ENCODE results near the gene HNRNPUL2. TPM values are rescaled to one million over a fixed set of nuclear protein-coding genes. Genes with fewer than 3 reads are reported as not detected.

HNRNPUL2 gene
- total and polyA plus RNA-seq, 9 of the 15 experiments (the other 6 are each of a cell fraction or from before 2014, with no cell fraction given), result 0.89 to 44.3 (median 15.2) TPM

- peak within 1 kb of the TSS in 1 of 2 experiments; percentile 72; a peak in 1 of 4 replicates for H3K9ac ChIP-seq (ENCODE audit: insufficient read depth in 1 of 2, low read depth in 2 of 2, low read length in 2 of 2)
- peak; percentile 69 for ATAC-seq
- no peak for TF ChIP-seq ATF1 (CRISPR knock-in tag; IDR thresholded peaks at IDR 0.05)
- no peak for TF ChIP-seq ATF1 (tag; IDR thresholded peaks at IDR 0.05)
- TF ChIP-seq, protein P1, sequence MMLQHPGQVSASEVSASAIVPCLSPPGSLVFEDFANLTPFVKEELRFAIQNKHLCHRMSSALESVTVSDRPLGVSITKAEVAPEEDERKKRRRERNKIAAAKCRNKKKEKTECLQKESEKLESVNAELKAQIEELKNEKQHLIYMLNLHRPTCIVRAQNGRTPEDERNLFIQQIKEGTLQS (IDR thresholded peaks at IDR 0.05), result peak; percentile 41
- TF ChIP-seq, protein P1 (CRISPR knock-in tag; conservative IDR thresholded peaks at IDR 0.05), result no peak
- TF ChIP-seq SUPT5H (IDR thresholded peaks at IDR 0.05), result 0 out of 2 replicates have a peak, but pooled peaks have one; percentile 17
- TF ChIP-seq, protein P2, sequence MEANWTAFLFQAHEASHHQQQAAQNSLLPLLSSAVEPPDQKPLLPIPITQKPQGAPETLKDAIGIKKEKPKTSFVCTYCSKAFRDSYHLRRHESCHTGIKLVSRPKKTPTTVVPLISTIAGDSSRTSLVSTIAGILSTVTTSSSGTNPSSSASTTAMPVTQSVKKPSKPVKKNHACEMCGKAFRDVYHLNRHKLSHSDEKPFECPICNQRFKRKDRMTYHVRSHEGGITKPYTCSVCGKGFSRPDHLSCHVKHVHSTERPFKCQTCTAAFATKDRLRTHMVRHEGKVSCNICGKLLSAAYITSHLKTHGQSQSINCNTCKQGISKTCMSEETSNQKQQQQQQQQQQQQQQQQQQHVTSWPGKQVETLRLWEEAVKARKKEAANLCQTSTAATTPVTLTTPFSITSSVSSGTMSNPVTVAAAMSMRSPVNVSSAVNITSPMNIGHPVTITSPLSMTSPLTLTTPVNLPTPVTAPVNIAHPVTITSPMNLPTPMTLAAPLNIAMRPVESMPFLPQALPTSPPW (CRISPR knock-in tag; IDR thresholded peaks at IDR 0.05), result peak; percentile 25; the same call in 1 of the 2 replicates
- peak; percentile 52 for TF ChIP-seq POLR2A (conservative IDR thresholded peaks at IDR 0.05)
- peak; percentile 22; the same call in 1 of the 2 replicates for TF ChIP-seq MYNN (IDR thresholded peaks at IDR 0.05)
- no peak for TF ChIP-seq MYNN (CRISPR knock-in tag; IDR thresholded peaks at IDR 0.05)
- peak; percentile 59 for TF ChIP-seq ZFP36 (IDR thresholded peaks at IDR 0.05; ENCODE audit: low read depth, low read length, partially characterized antibody)
- no peak for TF ChIP-seq GTF2F1 (IDR thresholded peaks at IDR 0.05; ENCODE audit: low read depth, low read length)
- TF ChIP-seq NFIC (IDR thresholded peaks at IDR 0.05), result 0 out of 2 replicates have a peak, but pooled peaks have one; percentile 16
- no peak within 1 kb of the TSS for H3K4me3 ChIP-seq
- in situ Hi-C loops (cut with MboI) (loop anchor here (5.0 kb wide), 1 partner anchor 297 kb away; no protein-coding TSS in a partner anchor), intact Hi-C loops (cut with micrococcal nuclease) (loop anchor here (5.0 kb wide), 2 partner anchors 77 to 97 kb away; partner anchors contain the start of genes EML3, ROM1 and TUT1)
- no TSS peak for BruUV-seq (replicated peaks)
- H3K27me3 ChIP-seq (ENCODE audit: control insufficient read depth in 2 of 2, insufficient read depth in 2 of 2, low read length in 2 of 2), result no peaks in the 10 kb centered on the region
- DNase-seq (ENCODE audit: extremely low read depth in 1 of 4, low spot score in 3 of 4), result no peak
- no peaks in the 10 kb centered on the region for H4K20me1 ChIP-seq (replicated peaks; ENCODE audit: control insufficient read depth, insufficient read depth, low read length)
- H3K79me2 ChIP-seq (ENCODE audit: control insufficient read depth, insufficient read depth, low read length), result no peaks in the 10 kb centered on the region
- H3K9me3 ChIP-seq (replicated peaks; ENCODE audit: control insufficient read depth, insufficient read depth, low read depth, low read length), result no peaks in the 10 kb centered on the region
- no peak within 1 kb of the TSS for H2AFZ ChIP-seq (ENCODE audit: low read depth, low read length)
- H3K9me1 ChIP-seq (ENCODE audit: control insufficient read depth, insufficient read depth, low read length), result no peaks in the 10 kb centered on the region
- ChIA-PET POLR2A (interaction anchor here (0.6 to 2.4 kb wide), 18 partner anchors 9 to 176 kb away, joined by 3 to 12 read pairs (median 4); partner anchors contain the start of genes BSCL2, C11orf98, CSKMT and GNG3), CTCF (ENCODE audit: low intra/inter-chr PET ratio) (no interaction called here)
- H3K4me2 ChIP-seq (ENCODE audit: insufficient read depth, low read length), result no peak within 1 kb of the TSS
- whole genome bisulfite sequencing (ENCODE audit: insufficient coverage, low coverage, missing lambda C conversion rate), result 76% methylated on average over 8 of the region's 11 CpGs
- no peak within 1 kb of the TSS for H3K27ac ChIP-seq (ENCODE audit: extremely low read depth, low read depth, low read length)
- peaks cover 38% of the 10 kb centered on the region for H3K36me3 ChIP-seq (ENCODE audit: control insufficient read depth, insufficient read depth, low read length)
- H3K4me1 ChIP-seq (replicated peaks in 1 of 2; ENCODE audit: control insufficient read depth in 2 of 2, insufficient read depth in 2 of 2, low read length in 2 of 2), result peaks cover 0 to 10% of the 10 kb centered on the region in 2 experiments; a peak in 3 of 5 replicates
- FAIRE-seq, result no peak
Observed at GRCh38 chr11:62689421-62690183, 37.7 kb downstream of the HNRNPUL2 start, which contains the start of gene LRRN4CL. LRRN4CL (minus strand) TSS chr11:62689530; CDS start chr11:62688508, 1,022 bp downstream.
